22Rv1 (cell line): ENCODE data around the gene SLC39A12.

Experiments
- ZFX ChIP-seq: fragments of 450-650 bp; IDR thresholded peaks from 2 replicates; pipeline ENCODE4 v1.6.1; 2017; ENCODE audit warnings: antibody characterized with exemption, borderline replicate concordance
- TF ChIP-seq, protein P1 (sequence below): fragments of 450-650 bp; IDR thresholded peaks from 2 replicates; pipeline ENCODE4 v1.5.1; 2017; ENCODE audit warnings: mild to moderate bottlenecking

DNA sequence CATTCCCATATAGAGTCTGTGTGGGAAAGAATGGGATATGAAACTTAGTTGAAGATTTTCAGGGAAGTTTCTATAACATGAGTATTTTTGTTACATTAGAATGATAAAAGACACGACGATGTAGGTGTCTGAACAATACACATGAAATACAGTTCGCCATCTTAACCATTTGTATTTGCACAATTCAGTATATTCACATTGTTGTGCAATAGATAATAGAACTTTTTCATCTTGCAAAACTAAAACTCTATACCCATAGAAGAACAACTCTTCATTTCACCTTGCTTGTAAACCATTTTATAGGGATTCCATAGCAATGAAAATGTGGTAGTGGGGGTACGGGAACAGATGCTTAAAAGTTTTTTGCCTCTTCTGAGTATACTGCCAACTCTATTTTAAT is 32.8 kb downstream of the SLC39A12 start:
- TF ChIP-seq, protein P1, sequence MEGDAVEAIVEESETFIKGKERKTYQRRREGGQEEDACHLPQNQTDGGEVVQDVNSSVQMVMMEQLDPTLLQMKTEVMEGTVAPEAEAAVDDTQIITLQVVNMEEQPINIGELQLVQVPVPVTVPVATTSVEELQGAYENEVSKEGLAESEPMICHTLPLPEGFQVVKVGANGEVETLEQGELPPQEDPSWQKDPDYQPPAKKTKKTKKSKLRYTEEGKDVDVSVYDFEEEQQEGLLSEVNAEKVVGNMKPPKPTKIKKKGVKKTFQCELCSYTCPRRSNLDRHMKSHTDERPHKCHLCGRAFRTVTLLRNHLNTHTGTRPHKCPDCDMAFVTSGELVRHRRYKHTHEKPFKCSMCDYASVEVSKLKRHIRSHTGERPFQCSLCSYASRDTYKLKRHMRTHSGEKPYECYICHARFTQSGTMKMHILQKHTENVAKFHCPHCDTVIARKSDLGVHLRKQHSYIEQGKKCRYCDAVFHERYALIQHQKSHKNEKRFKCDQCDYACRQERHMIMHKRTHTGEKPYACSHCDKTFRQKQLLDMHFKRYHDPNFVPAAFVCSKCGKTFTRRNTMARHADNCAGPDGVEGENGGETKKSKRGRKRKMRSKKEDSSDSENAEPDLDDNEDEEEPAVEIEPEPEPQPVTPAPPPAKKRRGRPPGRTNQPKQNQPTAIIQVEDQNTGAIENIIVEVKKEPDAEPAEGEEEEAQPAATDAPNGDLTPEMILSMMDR: no peak
- TF ChIP-seq ZFX: no peak
